K562 (cell line): ENCODE results near the gene FOXO3. TPM values are rescaled to one million over a fixed set of nuclear protein-coding genes. Genes with fewer than 3 reads are reported as not detected.

ENCODE experiments used
- BMI1 ChIP-seq: fragments of 150-350 bp; IDR thresholded peaks from 2 replicates; pipeline ENCODE4 v1.6.1; 2014; ENCODE audit warnings: low read length
- CBFA2T3 ChIP-seq: fragments of 450-650 bp; IDR thresholded peaks from 2 replicates; pipeline ENCODE4 v1.6.1; 2017
- CBX2 ChIP-seq: fragments of 200-600 bp; sonication (generic); IDR thresholded peaks from one replicate; pipeline ENCODE4 v1.6.1; 2012; ENCODE audit warnings: mild to moderate bottlenecking, low read length, inconsistent platforms; ENCODE audit not compliant: insufficient read depth, poor library complexity, severe bottlenecking
- DACH1 ChIP-seq: fragments of 450-650 bp; IDR thresholded peaks from 2 replicates; pipeline ENCODE4 v1.6.1; 2018; ENCODE audit not compliant: partially characterized antibody
- ELF4 ChIP-seq: fragments of 450-650 bp; formaldehyde crosslinking; IDR thresholded peaks from 2 replicates; pipeline ENCODE4 v1.4.0; 2022; ENCODE audit warnings: missing genetic modification characterization
- KAT8 ChIP-seq: fragments of 450-650 bp; IDR thresholded peaks from 2 replicates; pipeline ENCODE4 v1.6.1; 2016; ENCODE audit warnings: low read depth, mild to moderate bottlenecking
- MYNN ChIP-seq, 2 experiments: sonication (generic); formaldehyde crosslinking in 1 of 2; IDR thresholded peaks; 2 replicates each; pipeline versions ENCODE4 v1.5.0 to v1.6.1; 2016 to 2020; ENCODE audit warnings: antibody characterized with exemption in 1 of 2, missing genetic modification reagents in 1 of 2
- POU5F1 ChIP-seq: fragments of 150-350 bp; IDR thresholded peaks from 2 replicates; pipeline ENCODE4 v1.6.1; 2014; ENCODE audit warnings: borderline replicate concordance, low read length, low read depth, mild to moderate bottlenecking; ENCODE audit not compliant: partially characterized antibody
- PRMT5 ChIP-seq: sonication (generic); formaldehyde crosslinking; IDR thresholded peaks from 2 replicates; pipeline ENCODE4 v1.5.0; 2020; ENCODE audit warnings: missing genetic modification reagents
- RBM15 ChIP-seq: fragments of 200-400 bp; formaldehyde crosslinking; IDR thresholded peaks from 2 replicates; pipeline ENCODE4 v1.6.1; 2018; ENCODE audit warnings: mild to moderate bottlenecking, low read length, moderate library complexity; ENCODE audit not compliant: insufficient read depth
- SMARCA4 ChIP-seq: fragments of 450-650 bp; IDR thresholded peaks from 2 replicates; pipeline ENCODE4 v1.6.1; 2016
- ZNF197 ChIP-seq: fragments of 200-800 bp; sonication (Bioruptor generic); IDR thresholded peaks from 2 replicates; pipeline ENCODE4 v1.6.1; 2016; ENCODE audit warnings: low read depth, missing genetic modification characterization, missing compliant biosample characterization
- ZNF224 ChIP-seq: sonication (generic); formaldehyde crosslinking; IDR thresholded peaks from 2 replicates; pipeline ENCODE4 v1.8.0; 2022; ENCODE audit warnings: mild to moderate bottlenecking, missing genetic modification reagents
- ZNF444 ChIP-seq: fragments of 250-450 bp; sonication (Bioruptor Pico); IDR thresholded peaks from 2 replicates; pipeline ENCODE4 v1.4.0; 2020; ENCODE audit warnings: mild to moderate bottlenecking, moderate library complexity
- ZNF707 ChIP-seq: fragments of 250-450 bp; sonication (Bioruptor Pico); conservative IDR thresholded peaks from 2 replicates; pipeline ENCODE4 v1.8.0; 2022; ENCODE audit warnings: inconsistent platforms, mild to moderate bottlenecking, moderate library complexity
- ZNF717 ChIP-seq: fragments of 250-450 bp; sonication (Bioruptor Pico); IDR thresholded peaks from 2 replicates; pipeline ENCODE4 v1.5.0; 2021
- polyA plus RNA-seq, 8 experiments: library from polyadenylated mRNA; depleted of rRNA in 4 of 8; stranded (reverse) in 5 of 8; unstranded in 3 of 8; fragments of >200 nt; fragmentation: Nextera tagmentation in 2 of 8; fragmentation: Illumina TruSeq in 1 of 8; extraction: Ambion mirVana in 2 of 8; extraction: Trizol in 1 of 8; gene quantifications; 2 replicates each; pipeline versions ENCODE4 v1.2.1 to v1.2.3, GENCODE V29; 2011 to 2014; ENCODE audit warnings: inconsistent platforms in 1 of 8, missing spikeins in 1 of 8
- total RNA-seq, 7 experiments: library from RNA; depleted of rRNA in 6 of 7; stranded (reverse); fragments of >200 nt in 6 of 7; fragmentation: Illumina TruSeq in 2 of 7; extraction: Trizol in 2 of 7; gene quantifications; 2 replicates each; pipeline versions ENCODE4 v1.2.1 to v1.2.3, GENCODE V29; 2011 to 2021; ENCODE audit warnings: low replicate concordance in 1 of 7
- TF ChIP-seq, protein P1 (sequence below), 2 experiments: IDR thresholded peaks; 2 replicates each; pipeline ENCODE4 v1.6.1; 2012; ENCODE audit warnings: improper control_type of control experiment in 2 of 2, low read depth in 2 of 2, low read length in 2 of 2, borderline replicate concordance in 1 of 2
- TF ChIP-seq, protein P2 (sequence below): IDR thresholded peaks from 2 replicates; pipeline ENCODE4 v1.6.1; 2011; ENCODE audit warnings: borderline replicate concordance, low read depth, mild to moderate bottlenecking, moderate library complexity, low read length; ENCODE audit not compliant: insufficient read depth, poor library complexity, severe bottlenecking
- TF ChIP-seq, protein P3 (sequence below): sonication (generic); IDR thresholded peaks from 2 replicates; pipeline ENCODE4 v1.6.1; 2016
- TF ChIP-seq, protein P4 (sequence below), 2 experiments: fragments of 450-650 bp; IDR thresholded peaks; 2 replicates each; pipeline ENCODE4 v1.6.1; 2016
- TF ChIP-seq, protein P5 (sequence below): fragments of 250-450 bp; sonication (Bioruptor Pico); IDR thresholded peaks from 2 replicates; pipeline ENCODE4 v1.8.0; 2022; ENCODE audit warnings: moderate library complexity, mild to moderate bottlenecking, inconsistent platforms

FOXO3 gene
- total and polyA plus RNA-seq, 9 of the 15 experiments (the other 6 are each of a cell fraction or from before 2014, with no cell fraction given) = 3.0 to 14.6 (median 6.0) TPM

DNA sequence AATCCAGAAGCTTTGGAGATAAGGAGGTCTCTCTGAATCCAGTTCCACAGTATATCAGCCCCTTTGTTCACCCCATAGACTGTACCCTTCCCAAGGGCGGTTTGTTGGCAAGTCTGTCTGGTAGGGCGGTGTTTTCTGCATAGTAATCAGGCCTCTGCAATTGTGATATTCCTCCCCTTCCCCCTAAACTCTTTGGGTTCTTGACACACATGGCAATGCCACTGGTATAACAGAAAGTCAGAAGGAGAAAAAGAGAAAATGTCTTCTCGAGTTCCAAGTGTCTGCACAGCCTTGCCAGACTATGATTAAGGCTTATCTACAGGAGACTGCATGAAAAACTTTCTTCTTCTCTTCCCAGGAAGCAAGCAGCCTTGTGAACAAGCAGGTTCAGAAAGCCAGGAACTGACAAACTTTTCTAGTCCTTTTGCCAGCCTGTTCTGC, 45.6 kb downstream of the FOXO3 start (continued):
- TF ChIP-seq, protein P1, sequence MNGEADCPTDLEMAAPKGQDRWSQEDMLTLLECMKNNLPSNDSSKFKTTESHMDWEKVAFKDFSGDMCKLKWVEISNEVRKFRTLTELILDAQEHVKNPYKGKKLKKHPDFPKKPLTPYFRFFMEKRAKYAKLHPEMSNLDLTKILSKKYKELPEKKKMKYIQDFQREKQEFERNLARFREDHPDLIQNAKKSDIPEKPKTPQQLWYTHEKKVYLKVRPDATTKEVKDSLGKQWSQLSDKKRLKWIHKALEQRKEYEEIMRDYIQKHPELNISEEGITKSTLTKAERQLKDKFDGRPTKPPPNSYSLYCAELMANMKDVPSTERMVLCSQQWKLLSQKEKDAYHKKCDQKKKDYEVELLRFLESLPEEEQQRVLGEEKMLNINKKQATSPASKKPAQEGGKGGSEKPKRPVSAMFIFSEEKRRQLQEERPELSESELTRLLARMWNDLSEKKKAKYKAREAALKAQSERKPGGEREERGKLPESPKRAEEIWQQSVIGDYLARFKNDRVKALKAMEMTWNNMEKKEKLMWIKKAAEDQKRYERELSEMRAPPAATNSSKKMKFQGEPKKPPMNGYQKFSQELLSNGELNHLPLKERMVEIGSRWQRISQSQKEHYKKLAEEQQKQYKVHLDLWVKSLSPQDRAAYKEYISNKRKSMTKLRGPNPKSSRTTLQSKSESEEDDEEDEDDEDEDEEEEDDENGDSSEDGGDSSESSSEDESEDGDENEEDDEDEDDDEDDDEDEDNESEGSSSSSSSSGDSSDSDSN (IDR thresholded peaks at IDR 0.05; ENCODE audit: borderline replicate concordance in 1 of 2, low read depth in 2 of 2, low read length in 2 of 2) = no peak
- no peak for TF ChIP-seq ZNF717 (CRISPR knock-in tag)
- TF ChIP-seq, protein P2, sequence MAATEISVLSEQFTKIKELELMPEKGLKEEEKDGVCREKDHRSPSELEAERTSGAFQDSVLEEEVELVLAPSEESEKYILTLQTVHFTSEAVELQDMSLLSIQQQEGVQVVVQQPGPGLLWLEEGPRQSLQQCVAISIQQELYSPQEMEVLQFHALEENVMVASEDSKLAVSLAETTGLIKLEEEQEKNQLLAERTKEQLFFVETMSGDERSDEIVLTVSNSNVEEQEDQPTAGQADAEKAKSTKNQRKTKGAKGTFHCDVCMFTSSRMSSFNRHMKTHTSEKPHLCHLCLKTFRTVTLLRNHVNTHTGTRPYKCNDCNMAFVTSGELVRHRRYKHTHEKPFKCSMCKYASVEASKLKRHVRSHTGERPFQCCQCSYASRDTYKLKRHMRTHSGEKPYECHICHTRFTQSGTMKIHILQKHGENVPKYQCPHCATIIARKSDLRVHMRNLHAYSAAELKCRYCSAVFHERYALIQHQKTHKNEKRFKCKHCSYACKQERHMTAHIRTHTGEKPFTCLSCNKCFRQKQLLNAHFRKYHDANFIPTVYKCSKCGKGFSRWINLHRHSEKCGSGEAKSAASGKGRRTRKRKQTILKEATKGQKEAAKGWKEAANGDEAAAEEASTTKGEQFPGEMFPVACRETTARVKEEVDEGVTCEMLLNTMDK = no peak
- no peak for TF ChIP-seq CBX2
- TF ChIP-seq ZNF224 (CRISPR knock-in tag) = no peak
- no peak for TF ChIP-seq MYNN (IDR thresholded peaks at IDR 0.05)
- no peak for TF ChIP-seq MYNN (CRISPR knock-in tag; IDR thresholded peaks at IDR 0.05)
- TF ChIP-seq PRMT5 (CRISPR knock-in tag) = no peak
- no peak for TF ChIP-seq ELF4 (CRISPR knock-in tag)
- TF ChIP-seq CBFA2T3 = peak; percentile 41; the same call in 1 of the 2 replicates
- no peak for TF ChIP-seq KAT8
- TF ChIP-seq, protein P3, sequence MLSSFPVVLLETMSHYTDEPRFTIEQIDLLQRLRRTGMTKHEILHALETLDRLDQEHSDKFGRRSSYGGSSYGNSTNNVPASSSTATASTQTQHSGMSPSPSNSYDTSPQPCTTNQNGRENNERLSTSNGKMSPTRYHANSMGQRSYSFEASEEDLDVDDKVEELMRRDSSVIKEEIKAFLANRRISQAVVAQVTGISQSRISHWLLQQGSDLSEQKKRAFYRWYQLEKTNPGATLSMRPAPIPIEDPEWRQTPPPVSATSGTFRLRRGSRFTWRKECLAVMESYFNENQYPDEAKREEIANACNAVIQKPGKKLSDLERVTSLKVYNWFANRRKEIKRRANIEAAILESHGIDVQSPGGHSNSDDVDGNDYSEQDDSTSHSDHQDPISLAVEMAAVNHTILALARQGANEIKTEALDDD = peak; percentile 81
- no peak for TF ChIP-seq POU5F1
- TF ChIP-seq, protein P4, sequence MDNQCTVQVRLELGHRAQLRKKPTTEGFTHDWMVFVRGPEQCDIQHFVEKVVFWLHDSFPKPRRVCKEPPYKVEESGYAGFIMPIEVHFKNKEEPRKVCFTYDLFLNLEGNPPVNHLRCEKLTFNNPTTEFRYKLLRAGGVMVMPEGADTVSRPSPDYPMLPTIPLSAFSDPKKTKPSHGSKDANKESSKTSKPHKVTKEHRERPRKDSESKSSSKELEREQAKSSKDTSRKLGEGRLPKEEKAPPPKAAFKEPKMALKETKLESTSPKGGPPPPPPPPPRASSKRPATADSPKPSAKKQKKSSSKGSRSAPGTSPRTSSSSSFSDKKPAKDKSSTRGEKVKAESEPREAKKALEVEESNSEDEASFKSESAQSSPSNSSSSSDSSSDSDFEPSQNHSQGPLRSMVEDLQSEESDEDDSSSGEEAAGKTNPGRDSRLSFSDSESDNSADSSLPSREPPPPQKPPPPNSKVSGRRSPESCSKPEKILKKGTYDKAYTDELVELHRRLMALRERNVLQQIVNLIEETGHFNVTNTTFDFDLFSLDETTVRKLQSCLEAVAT (IDR thresholded peaks at IDR 0.05) = no peak
- no peak for TF ChIP-seq ZNF444 (CRISPR knock-in tag)
- no peak for TF ChIP-seq BMI1
- TF ChIP-seq RBM15 = no peak
- no peak for TF ChIP-seq ZNF707
- TF ChIP-seq, protein P5, sequence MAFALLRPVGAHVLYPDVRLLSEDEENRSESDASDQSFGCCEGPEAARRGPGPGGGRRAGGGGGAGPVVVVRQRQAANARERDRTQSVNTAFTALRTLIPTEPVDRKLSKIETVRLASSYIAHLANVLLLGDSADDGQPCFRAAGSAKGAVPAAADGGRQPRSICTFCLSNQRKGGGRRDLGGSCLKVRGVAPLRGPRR (CRISPR knock-in tag) = no peak
- TF ChIP-seq DACH1 = no peak
- TF ChIP-seq ZNF197 (CRISPR knock-in tag) = no peak
- TF ChIP-seq SMARCA4 = peak; percentile 17; the same call in 1 of the 2 replicates
